DOHH2 (cell line): ENCODE data around the gene HCN3.

Experiments
- H3F3A ChIP-seq: fragments of 200-600 bp; sonication (generic), shearing (Covaris generic); 2 replicates; pipeline ENCODE4 v1.6.0; 2016; ENCODE audit warnings: antibody characterized with exemption, mild to moderate bottlenecking; ENCODE audit not compliant: control insufficient read depth, insufficient read depth
- H3K27ac ChIP-seq: fragments of 200-600 bp; sonication (generic); 2 replicates; pipeline ENCODE4 v1.5.1; 2014; ENCODE audit warnings: low read depth, mild to moderate bottlenecking, low read length, moderate library complexity
- H3K27me3 ChIP-seq: fragments of 200-600 bp; sonication (generic); 2 replicates; pipeline ENCODE4 v1.6.1; 2014; ENCODE audit warnings: mild to moderate bottlenecking, low read length, mixed read lengths; ENCODE audit not compliant: control insufficient read depth
- H3K36me3 ChIP-seq: fragments of 200-600 bp; sonication (generic); 2 replicates; pipeline ENCODE4 v1.6.1; 2014; ENCODE audit warnings: mild to moderate bottlenecking, low read length, moderate library complexity, mixed read lengths; ENCODE audit not compliant: control insufficient read depth
- H3K4me1 ChIP-seq: fragments of 200-600 bp; sonication (generic); 2 replicates; pipeline ENCODE4 v1.6.1; 2014; ENCODE audit warnings: mild to moderate bottlenecking, low read length, mixed read lengths; ENCODE audit not compliant: control insufficient read depth
- H3K4me2 ChIP-seq: fragments of 200-600 bp; sonication (generic); 2 replicates; pipeline ENCODE4 v1.6.0; 2014; ENCODE audit warnings: mild to moderate bottlenecking, low read length, moderate library complexity
- H3K4me3 ChIP-seq: fragments of 200-600 bp; sonication (generic); 2 replicates; pipeline ENCODE4 v1.5.1; 2014; ENCODE audit warnings: mild to moderate bottlenecking, low read length, mixed read lengths
- H3K79me2 ChIP-seq: fragments of 200-600 bp; sonication (generic); 2 replicates; pipeline ENCODE4 v1.6.1; 2014; ENCODE audit warnings: mild to moderate bottlenecking, low read length, mixed read lengths; ENCODE audit not compliant: control insufficient read depth
- H3K9me2 ChIP-seq: fragments of 200-600 bp; sonication (generic); replicated peaks from 2 replicates; pipeline ENCODE4 v1.6.1; 2014; ENCODE audit warnings: mild to moderate bottlenecking, low read length, mixed read lengths; ENCODE audit not compliant: control insufficient read depth
- H3K9me3 ChIP-seq: fragments of 200-600 bp; sonication (generic); 2 replicates; pipeline ENCODE4 v1.6.1; 2014; ENCODE audit warnings: antibody characterized with exemption, low read length, mixed read lengths; ENCODE audit not compliant: control insufficient read depth, insufficient read depth
- H4K20me1 ChIP-seq: fragments of 200-600 bp; sonication (generic); 2 replicates; pipeline ENCODE4 v1.6.0; 2014; ENCODE audit warnings: low read depth, mild to moderate bottlenecking, antibody characterized with exemption, low read length, moderate library complexity; ENCODE audit not compliant: control insufficient read depth, insufficient read depth
- EZH2phosphoT487 ChIP-seq: fragments of 200-600 bp; sonication (generic); IDR thresholded peaks from 2 replicates; pipeline ENCODE4 v1.6.1; 2017; ENCODE audit warnings: borderline replicate concordance, mild to moderate bottlenecking, antibody characterized with exemption, low read length, moderate library complexity, mixed read lengths
- TF ChIP-seq, protein P1 (sequence below): fragments of 200-600 bp; sonication (generic); IDR thresholded peaks from one replicate; pipeline ENCODE4 v1.5.1; 2014; ENCODE audit warnings: antibody characterized with exemption, mild to moderate bottlenecking, low read depth, low read length; ENCODE audit not compliant: poor library complexity, severe bottlenecking

Gene HCN3

GRCh38 chr1:155300553-155301329 lies 23.5 kb downstream of the HCN3 start:
- Histone ChIP-seq H3K9me3 (no peaks in the 10 kb centered on the region), H3K4me2 (no peak overlapping the region), H3K27ac (no peak overlapping the region), H3K36me3 (no peaks in the 10 kb centered on the region), H3F3A (no peaks in the 10 kb centered on the region), H3K79me2 (no peaks in the 10 kb centered on the region), H3K27me3 (no peaks in the 10 kb centered on the region), H3K4me1 (peaks cover 22% of the 10 kb centered on the region), H3K9me2 (no peaks in the 10 kb centered on the region), H4K20me1 (no peaks in the 10 kb centered on the region), H3K4me3 (no peak overlapping the region)
- TF ChIP-seq, protein P1, sequence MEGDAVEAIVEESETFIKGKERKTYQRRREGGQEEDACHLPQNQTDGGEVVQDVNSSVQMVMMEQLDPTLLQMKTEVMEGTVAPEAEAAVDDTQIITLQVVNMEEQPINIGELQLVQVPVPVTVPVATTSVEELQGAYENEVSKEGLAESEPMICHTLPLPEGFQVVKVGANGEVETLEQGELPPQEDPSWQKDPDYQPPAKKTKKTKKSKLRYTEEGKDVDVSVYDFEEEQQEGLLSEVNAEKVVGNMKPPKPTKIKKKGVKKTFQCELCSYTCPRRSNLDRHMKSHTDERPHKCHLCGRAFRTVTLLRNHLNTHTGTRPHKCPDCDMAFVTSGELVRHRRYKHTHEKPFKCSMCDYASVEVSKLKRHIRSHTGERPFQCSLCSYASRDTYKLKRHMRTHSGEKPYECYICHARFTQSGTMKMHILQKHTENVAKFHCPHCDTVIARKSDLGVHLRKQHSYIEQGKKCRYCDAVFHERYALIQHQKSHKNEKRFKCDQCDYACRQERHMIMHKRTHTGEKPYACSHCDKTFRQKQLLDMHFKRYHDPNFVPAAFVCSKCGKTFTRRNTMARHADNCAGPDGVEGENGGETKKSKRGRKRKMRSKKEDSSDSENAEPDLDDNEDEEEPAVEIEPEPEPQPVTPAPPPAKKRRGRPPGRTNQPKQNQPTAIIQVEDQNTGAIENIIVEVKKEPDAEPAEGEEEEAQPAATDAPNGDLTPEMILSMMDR: no peak
- TF ChIP-seq EZH2phosphoT487: no peak

GRCh38 chr1:155301342-155301841 lies 24.1 kb downstream of the HCN3 start, which contains the start of gene PKLR:
TSS of gene PKLR (minus strand) at chr1:155301438. CDS start at chr1:155301395, 43 bp downstream.
- Histone ChIP-seq H3K79me2 (no peaks in the 10 kb centered on the region), H3K4me1 (peaks cover 17% of the 10 kb centered on the region), H3K4me2 (no peak within 1 kb of the TSS), H3K4me3 (no peak within 1 kb of the TSS), H3K27ac (no peak within 1 kb of the TSS), H3K27me3 (no peaks in the 10 kb centered on the region), H3K36me3 (no peaks in the 10 kb centered on the region), H4K20me1 (no peaks in the 10 kb centered on the region), H3K9me3 (no peaks in the 10 kb centered on the region), H3K9me2 (no peaks in the 10 kb centered on the region), H3F3A (no peaks in the 10 kb centered on the region)
- TF ChIP-seq, protein P1: no peak
- no peak for TF ChIP-seq EZH2phosphoT487

GRCh38 chr1:155304558-155305063 lies 27.3 kb downstream of the HCN3 start:
- no peak for TF ChIP-seq EZH2phosphoT487
- TF ChIP-seq, protein P1: no peak
- no peak overlapping the region for H3K4me2 ChIP-seq
- peaks cover 15% of the 10 kb centered on the region for H3K4me1 ChIP-seq
- no peaks in the 10 kb centered on the region for H3K9me3 ChIP-seq
- no peaks in the 10 kb centered on the region for H4K20me1 ChIP-seq
- no peaks in the 10 kb centered on the region for H3K9me2 ChIP-seq
- no peak overlapping the region for H3K4me3 ChIP-seq
- H3K27ac ChIP-seq: no peak overlapping the region
- H3K79me2 ChIP-seq: peaks cover 10% of the 10 kb centered on the region
- H3K36me3 ChIP-seq: peaks cover 9% of the 10 kb centered on the region
- H3K27me3 ChIP-seq: no peaks in the 10 kb centered on the region
- peaks cover 6% of the 10 kb centered on the region for H3F3A ChIP-seq
